AG04450 (cell line): ENCODE measurements around the gene MYO1E. TPM values are rescaled to one million over a fixed set of nuclear protein-coding genes. Genes with fewer than 3 reads are reported as not detected.
"Not testable (repeated sequence)": the region's sequence is repeated elsewhere in the genome, so short reads cannot be mapped to it uniquely, and the experiment has no call there.

Experiments used
- CTCF ChIA-PET: fragments of 300-600, 350-600 bp; formaldehyde crosslinking; extraction: SDS; loops from one replicate; lab custom pipeline; 2022; ENCODE audit warnings: antibody characterized with exemption, inconsistent platforms; lab: Charles Lee
- POLR2A ChIA-PET: fragments of 350-600 bp; formaldehyde crosslinking; extraction: SDS; loops from one replicate; lab custom pipeline; 2021; ENCODE audit warnings: antibody characterized with exemption, inconsistent platforms; lab: Yijun Ruan, JAX
- DNase-seq: peaks from one replicate; pipeline ENCODE4 v3.0.0-alpha.2; 2011; ENCODE audit warnings: low read depth, low spot score
- H3K27ac ChIP-seq: one replicate; pipeline ENCODE4 v1.5.1; 2012; ENCODE audit warnings: low read depth, low read length, control low read depth
- H3K27me3 ChIP-seq: one replicate; pipeline ENCODE4 v1.6.0; 2012; ENCODE audit warnings: low read length; ENCODE audit not compliant: control insufficient read depth, insufficient read depth
- H3K4me3 ChIP-seq: 2 replicates; pipeline ENCODE4 v1.5.1; 2011; ENCODE audit warnings: mild to moderate bottlenecking, low read depth, low read length, control low read depth
- H3K9me3 ChIP-seq: 2 replicates; pipeline ENCODE4 v1.5.1; 2012; ENCODE audit warnings: low read length; ENCODE audit not compliant: control insufficient read depth, insufficient read depth
- polyA plus RNA-seq: library from polyadenylated mRNA; depleted of rRNA; stranded (reverse); fragments of >200 nt; gene quantifications from 2 replicates; pipeline ENCODE4 v1.2.3, GENCODE V29; 2011
- TF ChIP-seq, protein P1 (sequence below): IDR thresholded peaks from 2 replicates; pipeline ENCODE4 v1.5.1; 2011; ENCODE audit warnings: low read depth, low read length, control low read depth, inconsistent platforms

MYO1E gene
- polyA plus RNA-seq, 1 experiment = 49.1 TPM

DNA sequence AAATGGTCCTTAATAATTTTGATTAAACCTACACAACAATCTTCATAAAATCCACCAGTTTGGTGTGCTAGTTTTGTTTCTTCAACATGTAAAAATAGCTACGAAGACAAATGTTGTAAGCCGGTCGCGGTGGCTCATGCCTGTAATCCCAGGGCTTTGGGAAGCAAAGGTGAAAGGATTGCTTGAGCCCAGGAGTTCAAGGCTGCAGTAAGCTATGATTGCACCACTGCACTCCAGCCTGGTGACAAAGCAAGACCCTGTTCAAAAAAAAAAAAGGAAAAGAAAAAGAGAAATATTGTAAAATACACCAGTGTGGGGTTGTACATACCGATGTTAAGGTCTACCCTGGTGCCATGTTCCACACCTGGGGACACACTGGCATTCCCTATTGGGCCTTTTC, 91.0 kb downstream of the MYO1E start:
- TF ChIP-seq, protein P1, sequence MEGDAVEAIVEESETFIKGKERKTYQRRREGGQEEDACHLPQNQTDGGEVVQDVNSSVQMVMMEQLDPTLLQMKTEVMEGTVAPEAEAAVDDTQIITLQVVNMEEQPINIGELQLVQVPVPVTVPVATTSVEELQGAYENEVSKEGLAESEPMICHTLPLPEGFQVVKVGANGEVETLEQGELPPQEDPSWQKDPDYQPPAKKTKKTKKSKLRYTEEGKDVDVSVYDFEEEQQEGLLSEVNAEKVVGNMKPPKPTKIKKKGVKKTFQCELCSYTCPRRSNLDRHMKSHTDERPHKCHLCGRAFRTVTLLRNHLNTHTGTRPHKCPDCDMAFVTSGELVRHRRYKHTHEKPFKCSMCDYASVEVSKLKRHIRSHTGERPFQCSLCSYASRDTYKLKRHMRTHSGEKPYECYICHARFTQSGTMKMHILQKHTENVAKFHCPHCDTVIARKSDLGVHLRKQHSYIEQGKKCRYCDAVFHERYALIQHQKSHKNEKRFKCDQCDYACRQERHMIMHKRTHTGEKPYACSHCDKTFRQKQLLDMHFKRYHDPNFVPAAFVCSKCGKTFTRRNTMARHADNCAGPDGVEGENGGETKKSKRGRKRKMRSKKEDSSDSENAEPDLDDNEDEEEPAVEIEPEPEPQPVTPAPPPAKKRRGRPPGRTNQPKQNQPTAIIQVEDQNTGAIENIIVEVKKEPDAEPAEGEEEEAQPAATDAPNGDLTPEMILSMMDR = no peak
- no peak for DNase-seq
- POLR2A ChIA-PET = no interaction called here
- no peaks in the 10 kb centered on the region for H3K27me3 ChIP-seq
- H3K27ac ChIP-seq = no peak overlapping the region
- CTCF ChIA-PET = interaction anchor here (0.7 to 4.5 kb wide), 2 partner anchors 35 to 51 kb away, joined by 9 to 19 read pairs; no protein-coding TSS in a partner anchor
- no peaks in the 10 kb centered on the region; the same call in 1 of the 2 replicates for H3K9me3 ChIP-seq
- H3K4me3 ChIP-seq = no peak overlapping the region

DNA sequence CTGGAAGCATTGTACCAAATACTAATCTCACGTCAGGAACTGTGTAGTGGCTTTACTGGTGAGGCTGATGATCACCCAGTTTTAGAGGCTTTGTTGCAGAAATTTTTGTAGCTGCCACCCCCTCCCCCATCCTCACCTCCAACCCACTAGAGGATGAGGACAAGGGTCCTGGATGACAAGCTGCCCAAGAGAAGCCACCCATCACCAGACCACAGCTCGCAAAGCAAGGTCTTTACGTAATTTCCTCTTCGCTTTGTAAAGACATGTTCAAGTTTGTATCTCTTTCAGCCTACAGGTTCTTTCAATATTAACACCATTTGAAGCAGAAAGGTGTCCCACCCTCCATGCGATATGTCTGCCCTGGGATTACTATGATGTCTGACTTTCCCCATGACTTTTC, 91.8 kb downstream of the MYO1E start:
- POLR2A ChIA-PET = no interaction called here

DNA sequence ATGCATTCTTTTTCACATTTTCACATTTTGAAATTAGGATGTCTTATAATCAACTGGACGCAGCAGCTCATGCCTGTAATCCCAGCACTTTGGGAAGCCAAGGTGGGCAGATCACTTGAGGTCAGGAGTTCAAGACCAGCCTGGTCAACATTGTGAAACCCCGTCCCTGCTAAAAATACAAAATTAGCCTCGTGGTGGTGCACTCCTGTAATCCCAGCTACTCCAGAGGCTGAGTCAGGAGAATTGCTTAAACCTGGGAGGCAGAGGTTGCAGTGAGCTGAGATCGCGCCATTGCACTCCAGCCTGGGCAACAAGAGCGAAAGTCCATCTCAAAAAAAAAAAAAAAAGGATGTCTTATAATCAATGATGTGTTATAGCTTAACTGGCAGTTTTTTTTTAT, 92.4 kb downstream of the MYO1E start:
- H3K9me3 ChIP-seq, DNase-seq, H3K27ac ChIP-seq, H3K27me3 ChIP-seq, POLR2A ChIA-PET, H3K4me3 ChIP-seq: not testable (repeated sequence)
- CTCF ChIA-PET = interaction anchor here (0.9 to 4.5 kb wide), 3 partner anchors 33 to 106 kb away, joined by 3 to 19 read pairs (median 3); no protein-coding TSS in a partner anchor

More for the DNA sequence above, 91.8 kb downstream of the MYO1E start:
- H3K27me3 ChIP-seq = no peaks in the 10 kb centered on the region
- no peak for DNase-seq
- H3K4me3 ChIP-seq = no peak overlapping the region
- no peaks in the 10 kb centered on the region; the same call in 1 of the 2 replicates for H3K9me3 ChIP-seq
- CTCF ChIA-PET = interaction anchor here (0.7 to 4.5 kb wide), 3 partner anchors 34 to 52 kb away, joined by 3 to 19 read pairs (median 9); no protein-coding TSS in a partner anchor
- H3K27ac ChIP-seq = no peak overlapping the region
- TF ChIP-seq, protein P1 = no peak

DNA sequence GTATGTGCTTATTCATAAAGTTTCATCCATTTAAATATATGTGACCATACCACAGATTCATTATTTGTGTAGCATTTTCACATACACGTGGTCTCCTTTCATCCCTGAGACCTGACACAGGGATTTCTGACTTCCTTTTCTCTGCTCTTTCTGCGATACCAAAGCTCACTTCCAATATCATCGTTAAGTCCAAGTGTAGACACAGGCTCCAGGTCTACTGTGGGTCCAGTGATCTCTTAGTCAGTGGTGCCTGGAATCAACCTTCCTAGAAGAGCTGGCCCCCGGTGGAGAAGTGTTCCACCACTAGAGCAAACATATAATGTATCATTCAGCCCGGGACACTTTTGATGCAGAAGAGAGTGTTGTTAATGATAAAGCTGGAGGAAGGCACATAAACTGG, 93.6 kb downstream of the MYO1E start:
- ChIA-PET POLR2A (no interaction called here), CTCF (interaction anchor here (4.5 kb wide), 1 partner anchor 32 kb away, joined by 19 read pairs; no protein-coding TSS in a partner anchor)
- TF ChIP-seq, protein P1 = no peak
- Histone ChIP-seq H3K4me3 (no peak overlapping the region), H3K9me3 (no peaks in the 10 kb centered on the region; the same call in 1 of the 2 replicates), H3K27me3 (no peaks in the 10 kb centered on the region), H3K27ac (no peak overlapping the region)
- no peak for DNase-seq

DNA sequence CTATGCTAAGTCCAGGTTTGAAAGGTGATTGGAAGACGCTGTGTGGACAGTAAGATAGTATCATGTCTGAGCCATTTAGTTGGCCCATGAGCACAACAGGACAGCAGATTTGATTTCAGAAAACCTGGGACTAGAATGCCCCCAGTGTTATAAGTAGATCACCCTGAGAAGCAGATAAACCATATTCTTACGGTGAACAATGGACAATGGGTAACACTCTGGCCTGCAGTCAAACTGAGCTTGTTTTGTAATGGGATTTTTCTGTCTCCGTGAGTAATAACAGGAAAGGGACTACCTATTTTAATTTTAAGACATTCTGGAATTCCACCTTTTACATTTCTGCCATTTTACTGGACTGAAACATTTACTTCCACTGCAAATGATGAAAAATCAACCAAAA, 94.6 kb downstream of the MYO1E start:
- Histone ChIP-seq H3K27ac (no peak overlapping the region), H3K27me3 (no peaks in the 10 kb centered on the region), H3K4me3 (no peak overlapping the region), H3K9me3 (no peaks in the 10 kb centered on the region; the same call in 1 of the 2 replicates)
- DNase-seq = no peak
- TF ChIP-seq, protein P1 = no peak
- ChIA-PET CTCF (interaction anchor here (4.5 kb wide), 1 partner anchor 31 kb away, joined by 19 read pairs; no protein-coding TSS in a partner anchor), POLR2A (no interaction called here)
